Left lung (tissue), 10 donors: ENCODE measurements around the gene RET. TPM values are rescaled to one million over a fixed set of nuclear protein-coding genes. Genes with fewer than 3 reads are reported as not detected.
A peak's percentile ranks its signal among the peaks of the same experiment; 100 is the strongest.

Experiments
- ATAC-seq: fragments of 200-7000 bp; cut with Tn5 transposase; one replicate; pipeline ENCODE4 v1.9.1; 2020; ENCODE audit warnings: moderate library complexity
- DNase-seq, 4 donors: peaks; one replicate each; pipeline ENCODE4 v3.0.0-alpha.2; 2013 to 2020
- H3K27ac ChIP-seq, 2 donors: fragments of 200-600 bp; sonication (generic) in 1 of 2; one replicate each; pipeline versions ENCODE4 v1.5.0 to v1.8.0; 2020 to 2021
- H3K27me3 ChIP-seq, 2 donors: fragments of 200-600 bp; sonication (generic) in 1 of 2; one replicate each; pipeline versions ENCODE4 v1.5.0 to v1.8.0; 2020 to 2021
- H3K36me3 ChIP-seq, 2 donors: fragments of 200-600 bp; sonication (generic) in 1 of 2; one replicate each; pipeline versions ENCODE4 v1.5.0 to v1.8.0; 2020 to 2021
- H3K4me1 ChIP-seq, 2 donors: fragments of 200-600 bp; one replicate each; pipeline ENCODE4 v1.8.0; 2021
- H3K4me3 ChIP-seq, 2 donors: fragments of 200-600 bp; sonication (generic) in 1 of 2; one replicate each; pipeline versions ENCODE4 v1.5.0 to v1.8.0; 2020 to 2021; ENCODE audit warnings: mild to moderate bottlenecking in 1 of 2
- H3K9me3 ChIP-seq, 2 donors: fragments of 200-600 bp; sonication (generic) in 1 of 2; one replicate each; pipeline versions ENCODE4 v1.5.0 to v1.8.0; 2020 to 2021
- intact Hi-C, 2 donors: fragments of 100-400 bp; cut with DNase I; formaldehyde crosslinking; loops; one replicate each; pipeline versions ENCODE4 v1.11.2 to v1.14.2; 2022
- polyA plus RNA-seq, 6 donors: library from polyadenylated mRNA; unstranded; fragments of 120-200 nt; gene quantifications; one replicate each; pipeline ENCODE4 v1.2.1, GENCODE V29; 2013; ENCODE audit not compliant: insufficient read length in 6 of 6
- total RNA-seq, 2 donors: library from RNA; stranded (reverse); fragmentation: NEBNext Ultra II Directional; extraction: Animal tissue kit (Norgen Biotek cat#: 25700); gene quantifications; one replicate each; pipeline ENCODE4 v1.2.1, GENCODE V29; 2021
- TF ChIP-seq, protein P1 (sequence below), 2 donors: fragments of 200-600 bp; sonication (generic) in 1 of 2; IDR thresholded peaks; one replicate each; pipeline versions ENCODE4 v1.5.0 to v1.8.0; 2021; ENCODE audit warnings: antibody characterized with exemption in 2 of 2
- donor health status: DM: no; HTN: yes; CAD: no.
- donor health status: DM: no; HTN: no; CAD: no.

The RET gene
- total and polyA plus RNA-seq, 8 donors = 0.97 to 3.8 (median 2.0) TPM

DNA sequence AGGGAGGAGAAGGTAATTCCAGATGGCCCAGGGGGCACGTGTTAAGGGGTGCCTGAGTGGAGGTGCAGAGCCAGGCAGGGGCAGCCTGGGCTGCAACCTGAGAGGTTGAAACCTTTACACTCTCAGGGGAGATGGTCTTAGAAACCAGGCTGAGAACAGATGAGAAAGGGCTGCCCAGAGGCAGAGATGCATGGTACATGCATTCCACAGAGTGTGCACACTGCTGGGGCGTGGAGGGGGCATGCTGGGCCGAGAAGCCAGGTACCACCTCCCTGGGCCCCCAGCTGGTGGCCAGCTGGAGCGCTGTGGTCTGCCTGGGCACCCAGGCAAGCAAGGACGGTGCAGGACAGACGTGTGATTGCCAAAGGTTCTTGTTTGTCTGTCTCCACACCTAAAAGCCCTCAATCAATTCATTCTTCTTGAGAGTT is 47.2 kb downstream of the RET start:
- Histone ChIP-seq H3K27me3 (no peaks in the 10 kb centered on the region), H3K36me3 (no peaks in the 10 kb centered on the region), H3K4me1 (peaks cover 7 to 38% of the 10 kb centered on the region in 2 donors), H3K9me3 (no peaks in the 10 kb centered on the region), H3K4me3 (no peak overlapping the region), H3K27ac (no peak overlapping the region)
- intact Hi-C loops = no loop called here
- TF ChIP-seq, protein P1, sequence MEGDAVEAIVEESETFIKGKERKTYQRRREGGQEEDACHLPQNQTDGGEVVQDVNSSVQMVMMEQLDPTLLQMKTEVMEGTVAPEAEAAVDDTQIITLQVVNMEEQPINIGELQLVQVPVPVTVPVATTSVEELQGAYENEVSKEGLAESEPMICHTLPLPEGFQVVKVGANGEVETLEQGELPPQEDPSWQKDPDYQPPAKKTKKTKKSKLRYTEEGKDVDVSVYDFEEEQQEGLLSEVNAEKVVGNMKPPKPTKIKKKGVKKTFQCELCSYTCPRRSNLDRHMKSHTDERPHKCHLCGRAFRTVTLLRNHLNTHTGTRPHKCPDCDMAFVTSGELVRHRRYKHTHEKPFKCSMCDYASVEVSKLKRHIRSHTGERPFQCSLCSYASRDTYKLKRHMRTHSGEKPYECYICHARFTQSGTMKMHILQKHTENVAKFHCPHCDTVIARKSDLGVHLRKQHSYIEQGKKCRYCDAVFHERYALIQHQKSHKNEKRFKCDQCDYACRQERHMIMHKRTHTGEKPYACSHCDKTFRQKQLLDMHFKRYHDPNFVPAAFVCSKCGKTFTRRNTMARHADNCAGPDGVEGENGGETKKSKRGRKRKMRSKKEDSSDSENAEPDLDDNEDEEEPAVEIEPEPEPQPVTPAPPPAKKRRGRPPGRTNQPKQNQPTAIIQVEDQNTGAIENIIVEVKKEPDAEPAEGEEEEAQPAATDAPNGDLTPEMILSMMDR (IDR thresholded peaks at IDR 0.05) = no peak
- peak in 1 of 4 donors; percentile 27 for DNase-seq
- ATAC-seq = no peak

GRCh38 chr10:43124574-43125273 is 47.9 kb downstream of the RET start:
- intact Hi-C loops = no loop called here
- TF ChIP-seq, protein P1 (IDR thresholded peaks at IDR 0.05) = no peak
- H3K9me3 ChIP-seq = no peaks in the 10 kb centered on the region
- peak in 1 of 4 donors; percentile 32 for DNase-seq
- no peak overlapping the region for H3K4me3 ChIP-seq
- H3K27ac ChIP-seq = peak overlapping the region in 1 of 2 donors; percentile 33
- no peaks in the 10 kb centered on the region for H3K27me3 ChIP-seq
- ATAC-seq = peak; percentile 9
- H3K36me3 ChIP-seq = no peaks in the 10 kb centered on the region
- H3K4me1 ChIP-seq = peaks cover 8 to 42% of the 10 kb centered on the region in 2 donors

DNA sequence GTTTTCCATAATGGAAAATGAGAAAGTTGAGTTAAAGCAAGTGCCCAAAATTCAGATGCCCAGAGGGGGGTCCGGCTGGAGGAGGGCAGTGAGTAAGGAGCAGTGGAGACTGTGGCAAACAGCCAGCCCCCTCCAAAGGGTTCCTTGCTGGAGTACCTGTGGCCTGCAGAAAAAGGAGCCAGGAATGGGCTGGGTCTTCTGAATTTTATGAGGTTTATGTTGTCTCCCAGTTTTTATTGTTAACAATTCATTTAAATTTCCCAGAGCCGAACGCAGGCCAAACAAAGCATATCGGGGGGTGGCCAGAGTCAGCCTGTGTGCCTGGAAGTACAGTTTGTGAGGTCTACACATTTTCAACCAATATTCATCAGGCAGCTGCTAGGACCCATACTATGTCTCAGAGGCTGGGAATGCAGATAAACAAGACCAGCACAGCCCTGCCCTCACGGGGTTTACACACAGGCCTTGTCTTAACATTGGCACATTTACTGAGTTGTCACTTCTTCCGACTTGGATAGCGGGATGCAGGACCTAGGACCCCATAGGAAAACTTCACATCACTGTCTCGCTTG is 48.5 kb downstream of the RET start:
- DNase-seq (peak in 1 of 4 donors; percentile 33), ATAC-seq (no peak)
- Histone ChIP-seq H3K4me1 (peaks cover 8 to 41% of the 10 kb centered on the region in 2 donors), H3K9me3 (no peaks in the 10 kb centered on the region), H3K4me3 (no peak overlapping the region), H3K27me3 (no peaks in the 10 kb centered on the region), H3K27ac (peak overlapping the region in 1 of 2 donors; percentile 33), H3K36me3 (no peaks in the 10 kb centered on the region)
- intact Hi-C loops = no loop called here
- TF ChIP-seq, protein P1 (IDR thresholded peaks at IDR 0.05) = no peak

DNA sequence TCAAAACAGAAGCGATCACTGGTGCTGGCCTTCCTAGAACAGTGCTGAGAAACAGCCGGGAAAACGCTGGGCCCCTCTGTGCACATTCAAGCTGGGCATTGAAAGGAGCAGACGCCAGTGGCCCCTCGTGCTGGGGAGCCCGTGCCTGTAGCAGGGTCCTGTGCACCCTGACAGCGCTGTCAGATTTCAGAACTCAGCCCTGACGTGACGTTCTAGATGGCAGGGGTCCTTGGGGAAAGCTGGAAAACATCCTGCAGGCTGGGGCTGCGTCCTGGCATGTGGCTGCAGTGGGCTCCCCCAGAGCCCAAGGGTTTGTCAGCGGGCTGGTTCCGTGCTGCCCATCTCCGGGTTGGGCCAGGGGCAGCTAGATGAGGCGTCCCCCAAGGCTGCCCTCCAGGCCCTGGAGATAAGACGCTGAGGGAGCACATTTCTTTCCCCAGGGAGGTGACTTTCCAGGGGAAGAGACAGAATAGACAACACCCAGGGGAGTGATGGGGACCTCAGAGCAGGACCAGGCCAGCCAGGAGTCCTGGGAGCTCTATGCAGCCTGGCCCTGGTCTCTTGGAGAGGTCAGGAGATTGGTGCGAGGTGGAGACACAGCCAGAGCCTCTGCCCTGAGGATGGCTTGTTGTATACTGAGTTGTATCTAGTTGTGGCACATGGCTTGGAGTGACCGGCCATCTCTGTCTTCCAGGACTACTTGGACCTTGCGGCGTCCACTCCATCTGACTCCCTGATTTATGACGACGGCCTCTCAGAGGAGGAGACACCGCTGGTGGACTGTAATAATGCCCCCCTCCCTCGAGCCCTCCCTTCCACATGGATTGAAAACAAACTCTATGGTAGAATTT is 49.2 kb downstream of the RET start:
- peak in 2 of 4 donors; percentile 25 to 53 for DNase-seq

More for the DNA sequence above, 49.2 kb downstream of the RET start:
- TF ChIP-seq, protein P1 (IDR thresholded peaks at IDR 0.05) = no peak
- no peaks in the 10 kb centered on the region for H3K36me3 ChIP-seq
- ATAC-seq = no peak
- H3K27ac ChIP-seq = peak overlapping the region in 1 of 2 donors; percentile 33
- no peak overlapping the region for H3K4me3 ChIP-seq
- peaks cover 8 to 35% of the 10 kb centered on the region in 2 donors for H3K4me1 ChIP-seq
- H3K27me3 ChIP-seq = no peaks in the 10 kb centered on the region
- intact Hi-C loops = no loop called here
- H3K9me3 ChIP-seq = no peaks in the 10 kb centered on the region
